22Rv1 (cell line): Measurements from ENCODE around the gene MORN1.
"Not testable (repeated sequence)": the region's sequence is repeated elsewhere in the genome, so short reads cannot be mapped to it uniquely, and the experiment has no call there.

Experiments used
- H3K27ac ChIP-seq: fragments of 450-650 bp; 2 replicates; pipeline ENCODE4 v1.5.1; 2017
- CTCF ChIP-seq: fragments of 450-650 bp; IDR thresholded peaks from 2 replicates; pipeline ENCODE4 v1.5.1; 2017; ENCODE audit warnings: mild to moderate bottlenecking
- ZFX ChIP-seq: fragments of 450-650 bp; IDR thresholded peaks from 2 replicates; pipeline ENCODE4 v1.6.1; 2017; ENCODE audit warnings: antibody characterized with exemption, borderline replicate concordance

MORN1 gene

GRCh38 chr1:2391041-2391930 lies at the start of gene MORN1, which contains the start of gene RER1:
TSS of gene MORN1 (minus strand) at chr1:2391554. CDS start at chr1:2391533, 21 bp downstream.
TSS of gene RER1 (plus strand) at chr1:2391841. CDS start at chr1:2395791, 3,950 bp downstream.
- peak within 1 kb of the TSS; percentile 90 for H3K27ac ChIP-seq
- no peak for TF ChIP-seq ZFX
- TF ChIP-seq CTCF, result no peak

GRCh38 chr1:2440346-2440745 lies 49.0 kb upstream of the MORN1 start:
- H3K27ac ChIP-seq, result not testable (repeated sequence)

GRCh38 chr1:2439369-2439768 lies 48.0 kb upstream of the MORN1 start:
- no peak overlapping the region for H3K27ac ChIP-seq
- TF ChIP-seq ZFX, result no peak
- no peak for TF ChIP-seq CTCF

GRCh38 chr1:2438641-2439040 lies 47.3 kb upstream of the MORN1 start:
- no peak for TF ChIP-seq ZFX
- no peak for TF ChIP-seq CTCF
- no peak overlapping the region for H3K27ac ChIP-seq

GRCh38 chr1:2438038-2438437 lies 46.7 kb upstream of the MORN1 start:
- no peak overlapping the region for H3K27ac ChIP-seq
- TF ChIP-seq CTCF (no peak), ZFX (no peak)

- H3K27ac ChIP-seq, result no peak overlapping the region
- TF ChIP-seq ZFX (no peak), CTCF (no peak)
Measured at GRCh38 chr1:2437617-2438016, 46.3 kb upstream of the MORN1 start.

GRCh38 chr1:2436876-2437275 lies 45.5 kb upstream of the MORN1 start:
- TF ChIP-seq ZFX (no peak), CTCF (no peak)
- no peak overlapping the region for H3K27ac ChIP-seq
